ENCODE data around the gene ZNF766. TPM values are rescaled to one million over a fixed set of nuclear protein-coding genes. Genes with fewer than 3 reads are reported as not detected.

ZNF766 gene
- total and polyA plus RNA-seq, 2 of the 13 experiments (the other 11 are each of a cell fraction or from before 2014, with no cell fraction given): 5.2 to 10.3 TPM

- TF ChIP-seq ZBTB43 (CRISPR knock-in tag; conservative IDR thresholded peaks at IDR 0.05): no peak
- TF ChIP-seq ZNF501 (CRISPR knock-in tag; IDR thresholded peaks at IDR 0.05): peak; percentile 49; the same call in 1 of the 2 replicates
- peak; percentile 87 for TF ChIP-seq NR2C2 (CRISPR knock-in tag; IDR thresholded peaks at IDR 0.05; ENCODE audit: borderline replicate concordance)
- peak; percentile 42; the same call in 1 of the 2 replicates for TF ChIP-seq ZNF441 (CRISPR knock-in tag; IDR thresholded peaks at IDR 0.05; ENCODE audit: borderline replicate concordance)
These were observed 27.6 kb downstream of the ZNF766 start, which contains the start of gene ZNF480 (continued) for GRCh38 chr19:52296773-52297600.

GRCh38 chr19:52297601-52298364 lies 28.4 kb downstream of the ZNF766 start:
- H4K20me1 ChIP-seq (ENCODE audit: insufficient read depth, low read length): no peaks in the 10 kb centered on the region
- H3K4me3 ChIP-seq (replicated peaks in 1 of 3; ENCODE audit: insufficient read depth in 1 of 3, low read depth in 2 of 3, low read length in 3 of 3): peak overlapping the region; percentile 97 to 99 (median 99)
- BruUV-seq (replicated peaks): no TSS peak
- H3K4me1 ChIP-seq (ENCODE audit: insufficient read depth, low read length): peaks cover 9% of the 10 kb centered on the region
- DNase-seq (ENCODE audit: low spot score) (no peak), FAIRE-seq (no peak), ATAC-seq (peak; percentile 58)
- no peaks in the 10 kb centered on the region; a peak in 1 of 5 replicates for H3K27me3 ChIP-seq (ENCODE audit: control insufficient read depth in 1 of 2, insufficient read depth in 2 of 2, low read length in 2 of 2)
- H3K4me2 ChIP-seq (ENCODE audit: low read depth, low read length): peak overlapping the region; percentile 81
- no peaks in the 10 kb centered on the region for H3K9me3 ChIP-seq (ENCODE audit: low read length)
- H3K27ac ChIP-seq (ENCODE audit: extremely low read length, insufficient read depth, low read length): peak overlapping the region; percentile 89
- POLR2A ChIA-PET: no interaction called here
- in situ Hi-C loops (cut with HindIII; ENCODE audit: extremely low pct_ligation_motif_present, low pct_unique_long_range_greater_than_20kb) (no loop called here), intact Hi-C loops (cut with micrococcal nuclease; ENCODE audit: unreplicated experiment) (loop anchor here (10.0 kb wide), 1 partner anchor 1733 kb away; the partner anchor contains the start of gene LRRC4B)
- 12% methylated on average over 18 of the region's 18 CpGs for WGBS (ENCODE audit: low lambda C conversion rate)
- H3K79me2 ChIP-seq (ENCODE audit: insufficient read depth, low read length): peaks cover 14% of the 10 kb centered on the region
- no peak overlapping the region for H2AFZ ChIP-seq (ENCODE audit: low read length)
- CTCF ChIA-PET (ENCODE audit: low intra/inter-chr PET ratio, low total read pairs): no interaction called here
- peak overlapping the region; percentile 97 for H3K9ac ChIP-seq (ENCODE audit: insufficient read depth, low read depth, low read length)
- H3K36me3 ChIP-seq (replicated peaks in 1 of 2; ENCODE audit: control insufficient read depth in 1 of 2, insufficient read depth in 2 of 2, low read length in 2 of 2): peaks cover 7 to 30% of the 10 kb centered on the region in 2 experiments
- TF ChIP-seq HNF1B (CRISPR knock-in tag; IDR thresholded peaks at IDR 0.05): 0 out of 2 replicates have a peak, but pooled peaks have one; percentile 37
- TF ChIP-seq TFDP1 (CRISPR knock-in tag; IDR thresholded peaks at IDR 0.05; ENCODE audit: borderline replicate concordance): 0 out of 2 replicates have a peak, but pooled peaks have one; percentile 9
- peak; percentile 14 for TF ChIP-seq ASH2L (IDR thresholded peaks at IDR 0.05; ENCODE audit: insufficient read length, low read depth, low read length)
- TF ChIP-seq TAF15 (IDR thresholded peaks at IDR 0.05; ENCODE audit: low read depth, low read length, poor library complexity, severe bottlenecking): no peak
- TF ChIP-seq ZBTB20 (CRISPR knock-in tag; IDR thresholded peaks at IDR 0.05; ENCODE audit: borderline replicate concordance, low read depth): 0 out of 2 replicates have a peak, but pooled peaks have one; percentile 5
- TF ChIP-seq ZSCAN29 (CRISPR knock-in tag; conservative IDR thresholded peaks at IDR 0.05): peak; percentile 99
- TF ChIP-seq ZNF12 (CRISPR knock-in tag; IDR thresholded peaks at IDR 0.05): 0 out of 2 replicates have a peak, but pooled peaks have one; percentile 3
- 0 out of 2 replicates have a peak, but pooled peaks have one; percentile 33 for TF ChIP-seq ZNF556 (CRISPR knock-in tag; IDR thresholded peaks at IDR 0.05; ENCODE audit: borderline replicate concordance)
- TF ChIP-seq ZNF501 (CRISPR knock-in tag; IDR thresholded peaks at IDR 0.05): 0 out of 2 replicates have a peak, but pooled peaks have one; percentile 44
